Heart left ventricle (tissue), 16 donors: ENCODE results near the gene GNPTG. TPM values are rescaled to one million over a fixed set of nuclear protein-coding genes. Genes with fewer than 3 reads are reported as not detected.

ENCODE experiments used
- ATAC-seq, 4 donors: fragments of 200-7000 bp; cut with Tn5 transposase; one replicate each; pipeline ENCODE4 v1.9.1; 2020 to 2022; ENCODE audit warnings: moderate library complexity in 4 of 4, mild to moderate bottlenecking in 3 of 4, moderate number of reproducible peaks in 1 of 4
- DNase-seq, 5 donors: peaks; one replicate each; pipeline ENCODE4 v3.0.0-alpha.2; 2020
- H3K27ac ChIP-seq, 12 donors: fragments of 200-600 bp; sonication (generic) in 4 of 12; one replicate each; pipeline versions ENCODE4 v1.5.0 to v1.8.0; 2016 to 2022; ENCODE audit warnings: mild to moderate bottlenecking in 2 of 12
- H3K27me3 ChIP-seq, 9 donors: fragments of 200-600 bp; sonication (generic) in 2 of 9; one replicate each; pipeline versions ENCODE4 v1.5.1 to v1.8.0; 2016 to 2022; ENCODE audit warnings: mild to moderate bottlenecking in 3 of 9
- H3K36me3 ChIP-seq, 9 donors: fragments of 200-600 bp; sonication (generic) in 2 of 9; one replicate each; pipeline versions ENCODE4 v1.5.0 to v1.8.0; 2018 to 2022; ENCODE audit warnings: mild to moderate bottlenecking in 2 of 9
- H3K4me1 ChIP-seq, 12 donors: fragments of 200-600 bp; sonication (generic) in 4 of 12; one replicate each; pipeline versions ENCODE4 v1.5.0 to v1.8.0; 2016 to 2022; ENCODE audit warnings: mild to moderate bottlenecking in 3 of 12
- H3K4me3 ChIP-seq, 12 donors: fragments of 200-600 bp; sonication (generic) in 4 of 12; one replicate each; pipeline versions ENCODE4 v1.5.0 to v1.8.0; 2017 to 2022; ENCODE audit warnings: mild to moderate bottlenecking in 9 of 12, moderate library complexity in 4 of 12
- H3K9me3 ChIP-seq, 12 donors: fragments of 200-600 bp; sonication (generic) in 4 of 12; one replicate each; pipeline versions ENCODE4 v1.5.0 to v1.8.0; 2016 to 2022; ENCODE audit warnings: mild to moderate bottlenecking in 1 of 12
- POLR2A ChIP-seq, 2 donors: fragments of 450-650 bp; IDR thresholded peaks; one replicate each; pipeline ENCODE4 v1.6.1; 2017; ENCODE audit warnings: antibody characterized with exemption in 2 of 2, mild to moderate bottlenecking in 2 of 2, moderate library complexity in 2 of 2
- WGBS, 4 donors: extraction: QIAGEN DNeasy Blood & Tissue Kit in 2 of 4; methylation state at CpG; one replicate each; pipeline versions ENCODE4 v1.1.5 to v1.1.7; 2013 to 2018; 5-methylcytosine and 5-hydroxymethylcytosine counted together
- intact Hi-C, 10 donors: fragments of 100-400 bp; cut with DNase I; formaldehyde crosslinking; loops; one replicate each; pipeline versions ENCODE4 v1.11.1 to v1.14.2; 2022
- polyA plus RNA-seq, 2 donors: library from polyadenylated mRNA; stranded (reverse); fragments of 200-250 nt; gene quantifications; one replicate each; pipeline ENCODE4 v1.2.3, GENCODE V29; 2013
- total RNA-seq, 9 donors: library from RNA; depleted of rRNA in 2 of 9; stranded (reverse); fragments of >200 nt in 2 of 9; fragmentation: NEBNext Ultra II Directional in 3 of 9; extraction: Animal tissue kit (Norgen Biotek cat#: 25700) in 3 of 9; gene quantifications; one replicate each; pipeline versions ENCODE4 v1.1.0 to v1.2.4, GENCODE V29; 2016 to 2023
- TF ChIP-seq, protein P1 (sequence below), 12 donors: fragments of 200-600 bp; sonication (generic) in 4 of 12; IDR thresholded peaks; one replicate each; pipeline versions ENCODE4 v1.5.0 to v1.8.0; 2018 to 2022; ENCODE audit warnings: antibody characterized with exemption in 12 of 12, mild to moderate bottlenecking in 5 of 12
- donor health status: ischemic (EF 13 %, LVEDD 7.1; RV severe dilation, severe dysfunction).
- donor health status: healthy with polysubstance abuse.
- donor health status: DM: no; HTN: yes; CAD: no.
- donor health status: DM: no; HTN: no; CAD: no.
- donor health status: ischemic (EF 25% LVEDD 6.9; RV normal size, moderate dysfunction).
- donor health status: ischemic (EF 25% LVEDD 5.7; RV mildly dilated, moderate dysfunction).
- donor health status: healthy.
- donor health status: DM: yes; HTN: yes; CAD: no.
- donor health status: ischemic (EF 35%, LVEDD 5.7; RV mildly dilated, moderate dysfunction).
- donor health status: nonischemic (EF 11% LVEDD 7.7; RV severe dilation, severe dysfunction).
- donor health status: DM: yes; HTN: yes; CAD: no.
- donor health status: PGD.
- donor health status: ischemic (EF 29% LVEDD 5.4; RV normal size, mild dysfunction).
- donor health status: nonischemic (EF 23%, LVEDD 6.1; RV moderate dilation, normal function).

GNPTG gene
- total and polyA plus RNA-seq, 11 donors: 25.4 to 54.2 (median 31.9) TPM

- H3K4me1 ChIP-seq: peaks cover 0 to 16% (median 10%) of the 10 kb centered on the region in 12 donors
- no peak overlapping the region for H3K27ac ChIP-seq
- TF ChIP-seq, protein P1, sequence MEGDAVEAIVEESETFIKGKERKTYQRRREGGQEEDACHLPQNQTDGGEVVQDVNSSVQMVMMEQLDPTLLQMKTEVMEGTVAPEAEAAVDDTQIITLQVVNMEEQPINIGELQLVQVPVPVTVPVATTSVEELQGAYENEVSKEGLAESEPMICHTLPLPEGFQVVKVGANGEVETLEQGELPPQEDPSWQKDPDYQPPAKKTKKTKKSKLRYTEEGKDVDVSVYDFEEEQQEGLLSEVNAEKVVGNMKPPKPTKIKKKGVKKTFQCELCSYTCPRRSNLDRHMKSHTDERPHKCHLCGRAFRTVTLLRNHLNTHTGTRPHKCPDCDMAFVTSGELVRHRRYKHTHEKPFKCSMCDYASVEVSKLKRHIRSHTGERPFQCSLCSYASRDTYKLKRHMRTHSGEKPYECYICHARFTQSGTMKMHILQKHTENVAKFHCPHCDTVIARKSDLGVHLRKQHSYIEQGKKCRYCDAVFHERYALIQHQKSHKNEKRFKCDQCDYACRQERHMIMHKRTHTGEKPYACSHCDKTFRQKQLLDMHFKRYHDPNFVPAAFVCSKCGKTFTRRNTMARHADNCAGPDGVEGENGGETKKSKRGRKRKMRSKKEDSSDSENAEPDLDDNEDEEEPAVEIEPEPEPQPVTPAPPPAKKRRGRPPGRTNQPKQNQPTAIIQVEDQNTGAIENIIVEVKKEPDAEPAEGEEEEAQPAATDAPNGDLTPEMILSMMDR (IDR thresholded peaks at IDR 0.05): no peak
- TF ChIP-seq POLR2A (IDR thresholded peaks at IDR 0.05): no peak
- ATAC-seq (no peak), DNase-seq (peak in 1 of 5 donors; percentile 62)
- H3K9me3 ChIP-seq: no peaks in the 10 kb centered on the region
- H3K4me3 ChIP-seq: no peak overlapping the region
- intact Hi-C loops: loop anchor here in 1 of 10 donors (10.0 kb wide), 1 partner anchor 99 kb away; the partner anchor contains the start of gene UBE2I
- H3K27me3 ChIP-seq: no peaks in the 10 kb centered on the region
- H3K36me3 ChIP-seq: peaks cover 0 to 71% (median 50%) of the 10 kb centered on the region in 9 donors
- WGBS, 4 donors: 90 to 95% (median 92%) methylated on average over 14 of the region's 14 CpGs
Measured at GRCh38 chr16:1403733-1404132, 52.0 kb downstream of the GNPTG start.

DNA sequence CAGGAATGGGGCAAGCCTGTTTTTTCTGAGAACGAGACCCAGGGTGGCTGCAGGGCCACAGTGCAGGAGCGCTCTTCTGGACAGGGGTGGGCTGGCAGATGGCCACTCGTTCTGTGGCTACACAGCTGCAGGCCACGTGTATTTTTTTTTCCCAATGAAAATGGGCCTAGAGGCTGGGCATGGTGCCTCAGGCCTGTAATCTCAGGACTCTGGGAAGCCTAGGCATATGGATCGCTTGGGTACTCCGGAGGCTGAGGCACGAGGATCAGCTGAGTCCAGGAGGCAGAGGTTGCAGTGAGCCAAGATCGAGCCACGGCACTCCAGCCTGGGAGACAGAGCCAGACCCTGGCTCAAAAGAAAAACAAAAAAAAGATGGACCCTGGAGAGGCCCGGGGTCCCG, 56.0 kb downstream of the GNPTG start:
- TF ChIP-seq, protein P1 (IDR thresholded peaks at IDR 0.05): no peak
- no peak for TF ChIP-seq POLR2A (IDR thresholded peaks at IDR 0.05)
- H3K4me1 ChIP-seq: peaks cover 0 to 23% (median 12%) of the 10 kb centered on the region in 12 donors
- DNase-seq: peak in 2 of 5 donors; percentile 41 to 45
- intact Hi-C loops: loop anchor here in 1 of 10 donors (10.0 kb wide), 1 partner anchor 103 kb away; the partner anchor contains the start of gene UBE2I
- WGBS, 4 donors: 20 to 29% (median 27%) methylated on average over 10 to 11 of the region's 11 CpGs
- peak overlapping the region in 10 of 12 donors; percentile 34 to 69 (median 60) for H3K4me3 ChIP-seq
- H3K36me3 ChIP-seq: peaks cover 0 to 62% (median 16%) of the 10 kb centered on the region in 9 donors
- H3K9me3 ChIP-seq: no peaks in the 10 kb centered on the region
- H3K27ac ChIP-seq: peak overlapping the region in 8 of 12 donors; percentile 13 to 65 (median 49)
- H3K27me3 ChIP-seq: no peaks in the 10 kb centered on the region
- peak; percentile 3 to 37 (median 8) for ATAC-seq

GRCh38 chr16:1408171-1408837, 56.6 kb downstream of the GNPTG start:
- Histone ChIP-seq H3K36me3 (peaks cover 0 to 56% (median 11%) of the 10 kb centered on the region in 9 donors), H3K27ac (peak overlapping the region in 11 of 12 donors; percentile 13 to 65 (median 56)), H3K9me3 (no peaks in the 10 kb centered on the region), H3K4me1 (peaks cover 0 to 28% (median 14%) of the 10 kb centered on the region in 12 donors), H3K27me3 (no peaks in the 10 kb centered on the region), H3K4me3 (peak overlapping the region in 11 of 12 donors; percentile 34 to 69 (median 60))
- intact Hi-C loops: loop anchor here in 1 of 10 donors (10.0 kb wide), 1 partner anchor 104 kb away; the partner anchor contains the start of gene UBE2I
- WGBS, 4 donors: 4 to 6% (median 5%) methylated on average over 26 to 42 of the region's 42 CpGs
- ATAC-seq (peak; percentile 93 to 98 (median 97)), DNase-seq (peak; percentile 95 to 98 (median 96))
- TF ChIP-seq, protein P1 (IDR thresholded peaks at IDR 0.05): no peak
- no peak for TF ChIP-seq POLR2A (IDR thresholded peaks at IDR 0.05)

GRCh38 chr16:1412847-1413246, 61.1 kb downstream of the GNPTG start:
- WGBS, 4 donors: 70 to 90% (median 80%) methylated on average over 2 of the region's 2 CpGs
- TF ChIP-seq POLR2A (IDR thresholded peaks at IDR 0.05): no peak
- TF ChIP-seq, protein P1 (IDR thresholded peaks at IDR 0.05): no peak
- H3K9me3 ChIP-seq: no peaks in the 10 kb centered on the region
- DNase-seq: no peak
- ATAC-seq: no peak
- H3K27ac ChIP-seq: no peak overlapping the region
- H3K4me3 ChIP-seq: no peak overlapping the region
- peaks cover 0 to 31% (median 16%) of the 10 kb centered on the region in 12 donors for H3K4me1 ChIP-seq
- H3K27me3 ChIP-seq: no peaks in the 10 kb centered on the region
- H3K36me3 ChIP-seq: peaks cover 0 to 31% (median 5%) of the 10 kb centered on the region in 9 donors
- intact Hi-C loops: loop anchor here in 3 of 10 donors (5.0 to 10.0 kb wide), 2 partner anchors 106 to 108 kb away; partner anchors contain the start of gene UBE2I (in 3 of the 3)
